SK-N-MC (cell line): ENCODE measurements around the gene KCNC4.

Experiments
- EZH2 ChIP-seq: fragments of 200-600 bp; sonication (generic); IDR thresholded peaks from one replicate; pipeline ENCODE4 v1.6.1; 2017; ENCODE audit warnings: antibody characterized with exemption
- POLR2AphosphoS5 ChIP-seq: IDR thresholded peaks from 2 replicates; pipeline ENCODE4 v1.6.1; 2012; ENCODE audit warnings: mild to moderate bottlenecking, low read depth, low read length, borderline replicate concordance

DNA sequence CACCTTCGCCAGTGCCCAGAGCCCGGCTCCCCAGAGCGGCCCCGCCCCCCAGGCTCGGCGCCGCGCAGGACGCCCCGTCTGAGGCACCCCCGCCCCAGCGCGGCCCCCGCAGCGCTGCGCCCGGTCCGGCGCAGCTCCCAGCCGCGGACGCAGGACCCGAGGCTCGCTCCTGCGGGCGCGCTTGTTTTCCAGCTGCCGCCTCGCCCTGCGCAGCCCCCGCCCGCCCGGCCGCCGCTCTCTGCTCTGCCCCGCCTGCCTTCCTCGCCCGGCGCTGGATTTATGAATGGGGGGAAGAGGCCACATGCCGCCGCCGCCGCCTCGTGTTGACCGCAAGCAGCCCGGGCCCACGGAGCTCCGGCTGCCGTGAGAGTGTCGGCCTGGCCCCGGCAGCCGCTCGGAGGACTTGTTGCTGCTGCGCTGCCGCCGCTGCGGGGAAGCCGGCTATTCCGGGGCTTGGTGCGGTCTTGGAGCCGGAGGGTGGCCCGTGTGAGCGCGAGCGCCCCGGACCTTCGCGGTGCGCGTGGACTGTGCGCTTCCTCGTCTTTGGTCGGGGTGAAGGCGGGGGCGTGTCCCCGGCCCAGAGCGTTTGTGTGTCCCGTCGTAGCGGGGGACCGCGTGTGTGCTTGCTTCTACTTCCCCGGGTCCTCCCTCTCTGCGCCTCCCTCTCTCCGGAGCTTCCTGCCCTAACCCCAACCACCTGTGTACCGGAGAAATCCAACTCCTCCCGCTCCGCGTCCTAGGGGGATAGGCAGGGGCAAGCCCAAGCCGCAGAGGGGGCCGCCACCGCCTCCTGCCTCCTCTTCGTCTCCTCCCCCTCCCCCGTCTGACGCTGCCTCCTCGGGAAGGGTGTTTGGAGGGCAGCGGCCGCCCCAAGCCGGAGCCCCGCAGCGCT is 736 bp downstream of the KCNC4 start:
- TF ChIP-seq POLR2AphosphoS5 = no peak
- no peak for TF ChIP-seq EZH2
